Measurements from ENCODE around the gene TBX6. TPM values are rescaled to one million over a fixed set of nuclear protein-coding genes. Genes with fewer than 3 reads are reported as not detected.

TBX6 gene
- total and polyA plus RNA-seq, 10 of the 15 experiments (the other 5 are each of a cell fraction or from before 2014, with no cell fraction given): 0.08 to 0.90 (median 0.31) TPM; not detected in 2

GRCh38 chr16:30113031-30113710, 21.4 kb upstream of the TBX6 start, which contains the start of gene GDPD3:
Gene GDPD3 (minus strand): TSS chr16:30113537. CDS start chr16:30113478, 59 bp downstream.
- no peak within 1 kb of the TSS for H2AFZ ChIP-seq (ENCODE audit: control insufficient read depth, low read depth, low read length)
- POLR2A ChIA-PET: no interaction called here
- H4K20me1 ChIP-seq (ENCODE audit: control insufficient read depth, insufficient read depth): no peaks in the 10 kb centered on the region
- DNase-seq (ENCODE audit: low read depth, low spot score) (no peak), ATAC-seq (peak; percentile 9; the same call in 2 of the 3 replicates), FAIRE-seq (no peak)
- no TSS peak for BruUV-seq (replicated peaks)
- H3K27me3 ChIP-seq (replicated peaks in 1 of 2; ENCODE audit: control insufficient read depth in 2 of 2, insufficient read depth in 2 of 2, low read length in 1 of 2): no peaks in the 10 kb centered on the region
- no peak within 1 kb of the TSS for H3K4me3 ChIP-seq
- WGBS (ENCODE audit: insufficient coverage, insufficient replicate concordance, low lambda C conversion rate, missing lambda C conversion rate): 82% methylated on average over 20 of the region's 20 CpGs
- RAD21 ChIA-PET (ENCODE audit: unreplicated experiment): interaction anchor here (1.2 to 3.0 kb wide), 4 partner anchors 21 to 70 kb away, joined by 3 to 13 read pairs (median 4); partner anchors contain the start of genes CORO1A and TBX6
- no peak within 1 kb of the TSS for H3K27ac ChIP-seq (ENCODE audit: control insufficient read depth, insufficient read depth)
- TF ChIP-seq JUND (IDR thresholded peaks at IDR 0.05; ENCODE audit: low read depth, low read length) (no peak), EED (IDR thresholded peaks at IDR 0.05; ENCODE audit: low read depth) (0 out of 2 replicates have a peak, but pooled peaks have one; percentile 1), SRF (IDR thresholded peaks at IDR 0.05; ENCODE audit: low read depth in 2 of 2, low read length in 2 of 2) (no peak), POLR2A (IDR thresholded peaks at IDR 0.05; ENCODE audit: low read depth, low read length) (peak; percentile 22; the same call in 1 of the 2 replicates)
- intact Hi-C loops (cut with micrococcal nuclease; ENCODE audit: unreplicated experiment): no loop called here
- no peaks in the 10 kb centered on the region for H3K79me2 ChIP-seq (ENCODE audit: control insufficient read depth, insufficient read depth, low read length)
- H3K9ac ChIP-seq (ENCODE audit: control insufficient read depth, insufficient read depth, low read length): no peak within 1 kb of the TSS
- H3K4me1 ChIP-seq (ENCODE audit: control insufficient read depth, insufficient read depth, low read length): peaks cover 2% of the 10 kb centered on the region
- SMC1A ChIA-PET (ENCODE audit: uncharacterized antibody, unreplicated experiment): interaction anchor here (1.1 to 1.6 kb wide), 2 partner anchors 21 to 231 kb away, joined by 3 to 6 read pairs; partner anchors contain the start of gene TBX6
- no peaks in the 10 kb centered on the region; a peak in 1 of 4 replicates for H3K36me3 ChIP-seq (ENCODE audit: control insufficient read depth in 2 of 2, insufficient read depth in 2 of 2, low read length in 1 of 2)
- H3K9me3 ChIP-seq (replicated peaks; ENCODE audit: control insufficient read depth, insufficient read depth, low read length): no peaks in the 10 kb centered on the region
- in situ Hi-C loops (cut with MboI): no loop called here
- CTCF ChIA-PET: interaction anchor here (1.5 to 3.0 kb wide), 6 partner anchors 8 to 73 kb away, joined by 3 to 22 read pairs (median 10); partner anchors contain the start of genes MAPK3 and TBX6
- no peak within 1 kb of the TSS for H3K4me2 ChIP-seq (ENCODE audit: control insufficient read depth, insufficient read depth)

Data from GM12878 (cell line).